Gastrocnemius medialis (tissue), 4 donors: Measurements from ENCODE around the gene TIAM2.

ENCODE experiments used
- POLR2A ChIP-seq, 2 donors: fragments of 450-650 bp; IDR thresholded peaks; one replicate each; pipeline ENCODE4 v1.6.1; 2017; ENCODE audit warnings: antibody characterized with exemption in 2 of 2, mild to moderate bottlenecking in 2 of 2, moderate library complexity in 2 of 2
- TF ChIP-seq, protein P1 (sequence below), 5 experiments: fragments of 450-650 bp in 3 of 5; fragments of 200-600 bp in 2 of 5; sonication (generic) in 2 of 5; IDR thresholded peaks in 4 of 5; conservative IDR thresholded peaks in 1 of 5; 1 replicate in 4 of 5; 2 replicates in 1 of 5; pipeline ENCODE4 v1.5.1; 2016 to 2019; ENCODE audit warnings: antibody characterized with exemption in 5 of 5, mild to moderate bottlenecking in 3 of 5, moderate library complexity in 3 of 5

DNA sequence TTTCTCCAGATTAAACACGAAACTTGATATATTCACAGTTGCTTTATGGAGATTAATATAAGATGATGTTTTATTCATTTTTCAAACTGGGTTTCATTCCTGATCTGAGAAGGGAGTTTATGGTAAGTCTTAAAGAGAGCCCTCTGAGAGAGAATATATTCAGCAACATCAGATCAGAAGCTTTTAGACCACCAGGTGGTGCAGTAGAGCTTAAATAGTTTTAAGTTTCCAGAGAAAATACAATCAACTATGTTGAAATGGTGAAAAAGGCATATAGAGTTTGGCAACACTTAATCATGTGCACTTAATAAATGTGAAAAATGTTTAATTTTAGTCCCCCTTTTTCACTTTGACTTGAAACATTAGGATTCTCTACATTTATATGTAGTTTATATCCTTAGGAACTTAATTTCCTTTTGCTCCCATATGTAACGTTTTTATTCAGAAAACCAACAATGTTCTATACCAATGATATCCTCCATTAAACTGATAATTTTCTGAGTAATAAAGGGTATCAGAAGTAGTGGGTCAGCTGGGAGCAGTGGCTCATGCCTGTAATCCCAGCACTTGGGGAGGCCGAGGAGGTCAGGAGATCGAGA lies 182.3 kb downstream of the TIAM2 start:
- TF ChIP-seq, protein P1, sequence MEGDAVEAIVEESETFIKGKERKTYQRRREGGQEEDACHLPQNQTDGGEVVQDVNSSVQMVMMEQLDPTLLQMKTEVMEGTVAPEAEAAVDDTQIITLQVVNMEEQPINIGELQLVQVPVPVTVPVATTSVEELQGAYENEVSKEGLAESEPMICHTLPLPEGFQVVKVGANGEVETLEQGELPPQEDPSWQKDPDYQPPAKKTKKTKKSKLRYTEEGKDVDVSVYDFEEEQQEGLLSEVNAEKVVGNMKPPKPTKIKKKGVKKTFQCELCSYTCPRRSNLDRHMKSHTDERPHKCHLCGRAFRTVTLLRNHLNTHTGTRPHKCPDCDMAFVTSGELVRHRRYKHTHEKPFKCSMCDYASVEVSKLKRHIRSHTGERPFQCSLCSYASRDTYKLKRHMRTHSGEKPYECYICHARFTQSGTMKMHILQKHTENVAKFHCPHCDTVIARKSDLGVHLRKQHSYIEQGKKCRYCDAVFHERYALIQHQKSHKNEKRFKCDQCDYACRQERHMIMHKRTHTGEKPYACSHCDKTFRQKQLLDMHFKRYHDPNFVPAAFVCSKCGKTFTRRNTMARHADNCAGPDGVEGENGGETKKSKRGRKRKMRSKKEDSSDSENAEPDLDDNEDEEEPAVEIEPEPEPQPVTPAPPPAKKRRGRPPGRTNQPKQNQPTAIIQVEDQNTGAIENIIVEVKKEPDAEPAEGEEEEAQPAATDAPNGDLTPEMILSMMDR (IDR thresholded peaks at IDR 0.05 in 4 of 5, conservative IDR thresholded peaks at IDR 0.05 in 1 of 5): peak; percentile 46 to 70 (median 62)
- no peak for TF ChIP-seq POLR2A (IDR thresholded peaks at IDR 0.05)
